Fibroblast of lung (primary cell): ENCODE results near the gene BLOC1S5. TPM values are rescaled to one million over a fixed set of nuclear protein-coding genes. Genes with fewer than 3 reads are reported as not detected.
A peak's percentile ranks its signal among the peaks of the same experiment; 100 is the strongest.

ENCODE experiments used
- DNase-seq, 2 donors: peaks; one replicate each; pipeline versions ENCODE4 v3.0.0 to v3.0.0-alpha.2; 2010; ENCODE audit warnings: low read depth in 2 of 2
- H2AFZ ChIP-seq: 2 replicates; pipeline ENCODE4 v1.5.1; 2012; ENCODE audit warnings: low read length, control low read depth, inconsistent platforms
- H3K27ac ChIP-seq: 2 replicates; pipeline ENCODE4 v1.5.1; 2011; ENCODE audit warnings: low read length, control low read depth; ENCODE audit not compliant: insufficient read depth
- H3K27me3 ChIP-seq: 2 replicates; pipeline ENCODE4 v1.5.1; 2011; ENCODE audit warnings: mild to moderate bottlenecking, low read length; ENCODE audit not compliant: control insufficient read depth, insufficient read depth
- H3K36me3 ChIP-seq: 2 replicates; pipeline ENCODE4 v1.5.1; 2011; ENCODE audit warnings: low read length; ENCODE audit not compliant: control insufficient read depth, insufficient read depth
- H3K4me1 ChIP-seq: 2 replicates; pipeline ENCODE4 v1.5.1; 2011; ENCODE audit warnings: low read length; ENCODE audit not compliant: control insufficient read depth, insufficient read depth; ENCODE audit errors: extremely low read depth
- H3K4me2 ChIP-seq: 2 replicates; pipeline ENCODE4 v1.5.1; 2011; ENCODE audit warnings: low read length, control low read depth; ENCODE audit not compliant: insufficient read depth; ENCODE audit errors: extremely low read depth
- H3K4me3 ChIP-seq, 4 experiments: fragments of 200-600 bp in 1 of 4; sonication (generic) in 1 of 4; replicated peaks in 1 of 4; 2 replicates each; pipeline ENCODE4 v1.5.1; 2011 to 2016; ENCODE audit warnings: low read length in 4 of 4, low read depth in 3 of 4, mild to moderate bottlenecking in 3 of 4, control low read depth in 2 of 4, inconsistent platforms in 1 of 4, mixed read lengths in 1 of 4; ENCODE audit not compliant: insufficient read depth in 1 of 4; ENCODE audit errors: control extremely low read depth in 1 of 4
- H3K79me2 ChIP-seq: 2 replicates; pipeline ENCODE4 v1.5.1; 2012; ENCODE audit warnings: mild to moderate bottlenecking, low read length, inconsistent platforms; ENCODE audit not compliant: control insufficient read depth, insufficient read depth
- H3K9ac ChIP-seq: 2 replicates; pipeline ENCODE4 v1.5.1; 2011; ENCODE audit warnings: mild to moderate bottlenecking, low read length, control low read depth; ENCODE audit not compliant: insufficient read depth
- H3K9me3 ChIP-seq: 2 replicates; pipeline ENCODE4 v1.5.1; 2012; ENCODE audit warnings: low read depth, low read length; ENCODE audit not compliant: control insufficient read depth, insufficient read depth
- H4K20me1 ChIP-seq: 2 replicates; pipeline ENCODE4 v1.5.1; 2011; ENCODE audit warnings: low read length; ENCODE audit not compliant: control insufficient read depth, insufficient read depth; ENCODE audit errors: extremely low read depth
- EZH2 ChIP-seq: IDR thresholded peaks from 2 replicates; pipeline ENCODE4 v1.5.1; 2012; ENCODE audit warnings: low read length, control low read depth, mild to moderate bottlenecking; ENCODE audit errors: missing control alignments
- polyA plus RNA-seq, 2 donors: library from polyadenylated mRNA; depleted of rRNA in 1 of 2; stranded (reverse) in 1 of 2; unstranded in 1 of 2; fragments of >200 nt; gene quantifications; 2 replicates each; pipeline ENCODE4 v1.2.1, GENCODE V29; 2011 to 2012; ENCODE audit warnings: missing spikeins in 1 of 2
- total RNA-seq: library from RNA; depleted of rRNA; stranded (reverse); fragments of >200 nt; gene quantifications from 2 replicates; pipeline ENCODE4 v1.2.1, GENCODE V29; 2014
- TF ChIP-seq, protein P1 (sequence below), 2 donors: IDR thresholded peaks in 1 of 2; conservative IDR thresholded peaks in 1 of 2; 1 replicate in 1 of 2; 2 replicates in 1 of 2; pipeline ENCODE4 v1.5.1; 2011 to 2012; ENCODE audit warnings: low read length in 2 of 2, control low read depth in 1 of 2, inconsistent platforms in 1 of 2, low read depth in 1 of 2, mild to moderate bottlenecking in 1 of 2

Gene BLOC1S5
- total and polyA plus RNA-seq, 2 donors (not counting 1 experiment from before 2014, with no cell fraction given), result 10.1 to 20.6 TPM

DNA sequence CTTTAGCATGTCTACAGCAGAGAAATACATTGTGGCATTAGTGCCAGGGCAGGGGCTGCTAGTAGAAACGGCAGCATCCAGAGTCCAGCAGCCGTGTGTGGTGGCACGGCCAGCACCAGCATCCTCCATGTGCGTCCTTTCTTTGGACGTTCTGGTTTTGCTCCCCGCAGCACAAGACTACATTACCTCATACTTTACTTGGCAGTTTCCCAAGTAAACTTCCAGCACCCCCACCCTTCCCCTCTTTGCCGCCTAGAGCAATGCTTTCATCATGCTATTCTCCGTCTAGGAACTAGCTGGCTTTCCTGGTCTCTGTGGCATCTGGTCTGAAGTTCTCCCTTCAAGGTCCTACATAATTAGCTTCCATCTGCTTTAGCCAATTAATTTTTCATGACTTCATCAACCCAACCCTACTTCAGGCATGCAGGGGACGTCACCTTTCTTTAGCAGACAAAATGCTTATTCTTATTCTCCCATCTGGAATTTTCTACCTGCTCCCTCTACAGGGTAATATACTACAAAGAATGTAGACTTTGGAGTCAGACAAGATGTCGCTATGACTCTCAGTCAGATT is 67.6 kb downstream of the BLOC1S5 start:
- Histone ChIP-seq H3K9me3 (no peaks in the 10 kb centered on the region), H3K27me3 (no peaks in the 10 kb centered on the region), H3K79me2 (no peaks in the 10 kb centered on the region), H3K4me2 (no peak overlapping the region), H3K4me1 (peaks cover 2% of the 10 kb centered on the region), H3K4me3 (no peak overlapping the region), H4K20me1 (no peaks in the 10 kb centered on the region), H3K27ac (no peak overlapping the region), H2AFZ (no peak overlapping the region), H3K9ac (no peak overlapping the region), H3K36me3 (no peaks in the 10 kb centered on the region)
- DNase-seq, result peak; percentile 75 to 85
- TF ChIP-seq, protein P1, sequence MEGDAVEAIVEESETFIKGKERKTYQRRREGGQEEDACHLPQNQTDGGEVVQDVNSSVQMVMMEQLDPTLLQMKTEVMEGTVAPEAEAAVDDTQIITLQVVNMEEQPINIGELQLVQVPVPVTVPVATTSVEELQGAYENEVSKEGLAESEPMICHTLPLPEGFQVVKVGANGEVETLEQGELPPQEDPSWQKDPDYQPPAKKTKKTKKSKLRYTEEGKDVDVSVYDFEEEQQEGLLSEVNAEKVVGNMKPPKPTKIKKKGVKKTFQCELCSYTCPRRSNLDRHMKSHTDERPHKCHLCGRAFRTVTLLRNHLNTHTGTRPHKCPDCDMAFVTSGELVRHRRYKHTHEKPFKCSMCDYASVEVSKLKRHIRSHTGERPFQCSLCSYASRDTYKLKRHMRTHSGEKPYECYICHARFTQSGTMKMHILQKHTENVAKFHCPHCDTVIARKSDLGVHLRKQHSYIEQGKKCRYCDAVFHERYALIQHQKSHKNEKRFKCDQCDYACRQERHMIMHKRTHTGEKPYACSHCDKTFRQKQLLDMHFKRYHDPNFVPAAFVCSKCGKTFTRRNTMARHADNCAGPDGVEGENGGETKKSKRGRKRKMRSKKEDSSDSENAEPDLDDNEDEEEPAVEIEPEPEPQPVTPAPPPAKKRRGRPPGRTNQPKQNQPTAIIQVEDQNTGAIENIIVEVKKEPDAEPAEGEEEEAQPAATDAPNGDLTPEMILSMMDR (conservative IDR thresholded peaks at IDR 0.05 in 1 of 2, IDR thresholded peaks at IDR 0.05 in 1 of 2; ENCODE audit: low read depth in 1 of 2, low read length in 2 of 2), result no peak
- TF ChIP-seq EZH2, result no peak

DNA sequence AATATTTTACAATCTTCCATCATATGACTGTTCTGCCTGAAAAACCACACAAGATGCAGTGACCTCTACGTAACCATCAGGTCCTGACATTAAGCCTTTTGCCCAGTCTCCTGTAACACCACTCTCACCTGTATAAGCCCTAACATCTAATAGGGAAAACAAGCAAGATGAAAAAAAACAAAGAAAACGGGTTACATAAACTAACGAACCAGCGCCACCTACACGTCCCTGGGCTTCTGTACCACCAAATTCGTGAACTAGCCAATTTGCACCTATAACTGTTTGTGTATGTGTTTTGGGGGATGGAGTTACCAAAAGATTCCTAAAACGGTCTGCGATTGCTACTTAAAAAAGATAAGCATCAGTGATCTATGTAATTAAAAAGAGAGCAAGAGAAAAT is 70.2 kb downstream of the BLOC1S5 start:
- Histone ChIP-seq H3K4me3 (no peak overlapping the region), H3K4me2 (no peak overlapping the region), H3K9me3 (no peaks in the 10 kb centered on the region), H2AFZ (no peak overlapping the region), H3K27me3 (no peaks in the 10 kb centered on the region), H3K36me3 (no peaks in the 10 kb centered on the region), H3K27ac (no peak overlapping the region), H3K79me2 (no peaks in the 10 kb centered on the region), H4K20me1 (no peaks in the 10 kb centered on the region), H3K4me1 (peaks cover 2% of the 10 kb centered on the region), H3K9ac (no peak overlapping the region)
- TF ChIP-seq EZH2, result no peak
- TF ChIP-seq, protein P1 (conservative IDR thresholded peaks at IDR 0.05 in 1 of 2, IDR thresholded peaks at IDR 0.05 in 1 of 2; ENCODE audit: low read depth in 1 of 2, low read length in 2 of 2), result no peak
- no peak for DNase-seq

DNA sequence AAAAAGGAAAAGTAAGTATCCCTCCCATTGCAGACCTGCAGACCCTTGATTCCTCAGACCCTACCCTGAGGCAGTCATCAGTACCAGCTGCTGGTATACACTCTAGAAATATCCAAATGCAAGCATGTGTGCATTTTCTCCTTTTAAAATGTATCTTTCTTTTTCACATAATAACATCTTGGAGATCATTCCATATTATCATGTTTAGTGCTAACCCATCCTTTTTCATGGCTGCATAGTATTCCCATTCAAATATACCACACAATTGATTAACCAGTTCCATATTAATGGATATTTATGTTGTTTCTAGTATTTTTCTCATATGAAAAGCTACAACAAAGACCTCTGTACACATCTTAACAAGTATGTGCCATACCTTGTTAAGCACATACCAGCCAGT is 70.8 kb downstream of the BLOC1S5 start:
- Histone ChIP-seq H3K27ac (no peak overlapping the region), H3K4me3 (no peak overlapping the region), H3K36me3 (no peaks in the 10 kb centered on the region), H3K9ac (no peak overlapping the region), H3K27me3 (no peaks in the 10 kb centered on the region), H4K20me1 (no peaks in the 10 kb centered on the region), H2AFZ (no peak overlapping the region), H3K4me1 (peaks cover 2% of the 10 kb centered on the region), H3K4me2 (no peak overlapping the region), H3K9me3 (no peaks in the 10 kb centered on the region), H3K79me2 (no peaks in the 10 kb centered on the region)
- TF ChIP-seq EZH2, result no peak
- TF ChIP-seq, protein P1 (conservative IDR thresholded peaks at IDR 0.05 in 1 of 2, IDR thresholded peaks at IDR 0.05 in 1 of 2; ENCODE audit: low read depth in 1 of 2, low read length in 2 of 2), result no peak
- no peak for DNase-seq
